Thyroid gland (tissue), 4 donors: ENCODE measurements around the gene VSTM4.

Experiments used
- CTCF ChIP-seq, 6 experiments: fragments of 200-600 bp in 3 of 6; fragments of 450-650 bp in 3 of 6; sonication (generic) in 3 of 6; IDR thresholded peaks; one replicate each; pipeline ENCODE4 v1.5.1; 2016 to 2019; ENCODE audit warnings: antibody characterized with exemption in 6 of 6, mild to moderate bottlenecking in 2 of 6, inconsistent platforms in 1 of 6, moderate library complexity in 1 of 6
- POLR2A ChIP-seq, 2 donors: fragments of 450-650 bp; IDR thresholded peaks; one replicate each; pipeline ENCODE4 v1.6.1; 2017; ENCODE audit warnings: antibody characterized with exemption in 2 of 2, mild to moderate bottlenecking in 2 of 2, moderate library complexity in 1 of 2

GRCh38 chr10:48985621-48986158 is 129.6 kb downstream of the VSTM4 start:
- TF ChIP-seq CTCF (IDR thresholded peaks at IDR 0.05) (no peak), POLR2A (IDR thresholded peaks at IDR 0.05) (no peak)
